B cell (primary cell): Measurements from ENCODE around the gene GINS3. TPM values are rescaled to one million over a fixed set of nuclear protein-coding genes. Genes with fewer than 3 reads are reported as not detected.

ENCODE experiments used
- ATAC-seq: fragments of 200-7000 bp; cut with Tn5 transposase; one replicate; pipeline ENCODE4 v1.10.0; 2021; ENCODE audit warnings: low read depth, mild to moderate bottlenecking, moderate number of reproducible peaks, moderate library complexity
- CTCF ChIA-PET: fragments of 350-600 bp; sonication (Branson Sonifier 250); formaldehyde crosslinking; loops from one replicate; lab custom pipeline; 2021; ENCODE audit warnings: antibody characterized with exemption, inconsistent platforms; lab: Charles Lee
- POLR2A ChIA-PET: fragments of 350-600 bp; sonication (Branson Sonifier 250); formaldehyde crosslinking; loops from one replicate; lab custom pipeline; 2021; ENCODE audit warnings: antibody characterized with exemption; lab: Charles Lee
- DNase-seq: peaks from one replicate; pipeline ENCODE4 v3.0.0; 2013
- H2AFZ ChIP-seq: 2 replicates; pipeline ENCODE4 v1.6.1; 2012; ENCODE audit warnings: mild to moderate bottlenecking, low read depth, low read length; ENCODE audit not compliant: insufficient read depth, poor library complexity, severe bottlenecking
- H3K27ac ChIP-seq, 2 donors: 1 replicate in 1 of 2; 2 replicates in 1 of 2; pipeline ENCODE4 v1.5.1; 2012 to 2013; ENCODE audit warnings: low read length in 2 of 2, mild to moderate bottlenecking in 2 of 2, moderate library complexity in 1 of 2
- H3K27me3 ChIP-seq, 4 experiments: fragments of 200-600 bp in 1 of 4; sonication (generic) in 1 of 4; replicated peaks in 1 of 4; 1 replicate in 2 of 4; 2 replicates in 2 of 4; pipeline versions ENCODE4 v1.6.1 to v1.7.0; 2013 to 2016; ENCODE audit warnings: low read length in 3 of 4, mild to moderate bottlenecking in 2 of 4, mixed read lengths in 1 of 4, moderate library complexity in 1 of 4; ENCODE audit not compliant: insufficient read depth in 4 of 4, control insufficient read depth in 3 of 4; ENCODE audit errors: control extremely low read depth in 1 of 4
- H3K36me3 ChIP-seq, 2 experiments: replicated peaks in 1 of 2; 1 replicate in 1 of 2; 2 replicates in 1 of 2; pipeline versions ENCODE4 v1.6.1 to v1.7.1; 2013; ENCODE audit warnings: low read length in 1 of 2; ENCODE audit not compliant: insufficient read depth in 2 of 2, control insufficient read depth in 1 of 2; ENCODE audit errors: control extremely low read depth in 1 of 2, extremely low read depth in 1 of 2
- H3K4me1 ChIP-seq, 2 donors: fragments of 200-600 bp in 1 of 2; sonication (generic) in 1 of 2; 1 replicate in 1 of 2; 2 replicates in 1 of 2; pipeline versions ENCODE4 v1.5.1 to v1.6.1; 2013 to 2017; ENCODE audit warnings: low read length in 2 of 2; ENCODE audit not compliant: control insufficient read depth in 2 of 2, insufficient read depth in 2 of 2
- H3K4me2 ChIP-seq: replicated peaks from 2 replicates; pipeline ENCODE3; 2012; ENCODE audit warnings: mild to moderate bottlenecking, low read depth, low read length; ENCODE audit not compliant: poor library complexity, severe bottlenecking
- H3K4me3 ChIP-seq, 5 experiments: fragments of 200-600 bp in 1 of 5; sonication (generic) in 1 of 5; 1 replicate in 3 of 5; 2 replicates in 2 of 5; pipeline versions ENCODE4 v1.5.1 to v1.7.0; 2011 to 2016; ENCODE audit warnings: low read length in 4 of 5, mild to moderate bottlenecking in 4 of 5, low read depth in 2 of 5, control low read depth in 1 of 5, moderate library complexity in 1 of 5; ENCODE audit not compliant: insufficient read depth in 1 of 5; ENCODE audit errors: control extremely low read depth in 1 of 5, extremely low read depth in 1 of 5
- H3K79me2 ChIP-seq: fragments of 200-600 bp; sonication (generic); one replicate; pipeline ENCODE4 v1.6.0; 2016; ENCODE audit warnings: low read length; ENCODE audit not compliant: control insufficient read depth, insufficient read depth
- H3K9ac ChIP-seq: fragments of 200-600 bp; sonication (generic); 2 replicates; pipeline ENCODE4 v1.6.1; 2017; ENCODE audit warnings: mild to moderate bottlenecking, low read length, moderate library complexity
- H3K9me3 ChIP-seq, 3 donors: one replicate each; pipeline versions ENCODE4 v1.6.1 to v1.7.1; 2013; ENCODE audit warnings: low read length in 2 of 3; ENCODE audit not compliant: control insufficient read depth in 2 of 3, insufficient read depth in 1 of 3; ENCODE audit errors: control extremely low read depth in 1 of 3
- H4K20me1 ChIP-seq: 2 replicates; pipeline ENCODE4 v1.6.0; 2012; ENCODE audit warnings: mild to moderate bottlenecking, low read length; ENCODE audit not compliant: insufficient read depth, control insufficient read depth, poor library complexity, severe bottlenecking
- H3K27ac Mint-ChIP-seq: one replicate; pipeline ENCODE4 v1.8.0; 2021; ENCODE audit warnings: mixed read lengths
- H3K27me3 Mint-ChIP-seq: one replicate; pipeline ENCODE4 v1.8.0; 2021; ENCODE audit warnings: mixed read lengths
- H3K4me1 Mint-ChIP-seq: one replicate; pipeline ENCODE4 v1.8.0; 2021; ENCODE audit warnings: mixed read lengths
- H3K4me3 Mint-ChIP-seq: one replicate; pipeline ENCODE4 v1.8.0; 2021; ENCODE audit warnings: mixed read lengths
- H3K9me3 Mint-ChIP-seq: one replicate; pipeline ENCODE4 v1.8.0; 2022; ENCODE audit warnings: mixed read lengths; ENCODE audit not compliant: insufficient read depth
- EZH2 ChIP-seq: IDR thresholded peaks from 2 replicates; pipeline ENCODE4 v1.6.1; 2012; ENCODE audit warnings: borderline replicate concordance, low read depth, mild to moderate bottlenecking, moderate library complexity, low read length; ENCODE audit not compliant: insufficient read depth, poor library complexity, severe bottlenecking
- WGBS: methylation state at CpG from one replicate; pipeline ENCODE4 v1.1.5; 2013; ENCODE audit warnings: missing lambda C conversion rate; ENCODE audit not compliant: insufficient coverage; 5-methylcytosine and 5-hydroxymethylcytosine counted together
- intact Hi-C: fragments of 100-400 bp; cut with micrococcal nuclease; formaldehyde crosslinking; loops from one replicate; pipeline ENCODE4 v1.10.0; 2022
- polyA plus RNA-seq: library from polyadenylated mRNA; depleted of rRNA; stranded (reverse); fragments of >200 nt; gene quantifications from 2 replicates; pipeline ENCODE4 v1.2.3, GENCODE V29; 2012
- total RNA-seq, 2 donors: library from RNA; stranded (reverse); fragments of 120-200 nt in 1 of 2; gene quantifications; 1 replicate in 1 of 2; 2 replicates in 1 of 2; pipeline versions ENCODE4 v1.2.3 to v1.2.4, GENCODE V29; 2013 to 2022
- TF ChIP-seq, protein P1 (sequence below): fragments of 200-600 bp; IDR thresholded peaks from one replicate; pipeline ENCODE4 v1.8.0; 2022; ENCODE audit warnings: antibody characterized with exemption, mild to moderate bottlenecking

Gene GINS3
- total and polyA plus RNA-seq, 2 donors (not counting 1 experiment from before 2014, with no cell fraction given): 1.1 to 2.3 TPM

DNA sequence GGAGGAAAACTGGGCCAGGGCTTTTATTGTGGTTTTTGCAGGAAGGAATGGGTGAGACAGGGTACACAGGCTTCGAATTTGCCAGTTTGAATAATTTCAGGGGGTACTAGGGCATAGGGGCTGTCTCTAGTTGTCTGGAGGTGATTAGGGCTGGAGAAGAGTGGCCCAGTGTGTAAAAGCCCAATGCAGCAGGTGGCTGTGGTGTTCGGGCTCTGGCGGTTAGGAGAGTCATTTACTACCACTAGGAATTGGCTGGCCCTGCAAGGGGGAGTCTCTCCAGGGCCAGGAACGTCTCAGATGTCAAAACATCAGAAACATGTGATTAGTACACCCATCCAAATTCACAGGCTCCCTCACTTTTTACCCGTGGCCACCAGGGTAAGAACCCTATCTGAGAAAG, 50.3 kb downstream of the GINS3 start:
- WGBS: 55% methylated on average over 5 of the region's 5 CpGs
- TF ChIP-seq, protein P1, sequence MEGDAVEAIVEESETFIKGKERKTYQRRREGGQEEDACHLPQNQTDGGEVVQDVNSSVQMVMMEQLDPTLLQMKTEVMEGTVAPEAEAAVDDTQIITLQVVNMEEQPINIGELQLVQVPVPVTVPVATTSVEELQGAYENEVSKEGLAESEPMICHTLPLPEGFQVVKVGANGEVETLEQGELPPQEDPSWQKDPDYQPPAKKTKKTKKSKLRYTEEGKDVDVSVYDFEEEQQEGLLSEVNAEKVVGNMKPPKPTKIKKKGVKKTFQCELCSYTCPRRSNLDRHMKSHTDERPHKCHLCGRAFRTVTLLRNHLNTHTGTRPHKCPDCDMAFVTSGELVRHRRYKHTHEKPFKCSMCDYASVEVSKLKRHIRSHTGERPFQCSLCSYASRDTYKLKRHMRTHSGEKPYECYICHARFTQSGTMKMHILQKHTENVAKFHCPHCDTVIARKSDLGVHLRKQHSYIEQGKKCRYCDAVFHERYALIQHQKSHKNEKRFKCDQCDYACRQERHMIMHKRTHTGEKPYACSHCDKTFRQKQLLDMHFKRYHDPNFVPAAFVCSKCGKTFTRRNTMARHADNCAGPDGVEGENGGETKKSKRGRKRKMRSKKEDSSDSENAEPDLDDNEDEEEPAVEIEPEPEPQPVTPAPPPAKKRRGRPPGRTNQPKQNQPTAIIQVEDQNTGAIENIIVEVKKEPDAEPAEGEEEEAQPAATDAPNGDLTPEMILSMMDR: no peak
- no peak for TF ChIP-seq EZH2
- intact Hi-C loops: no loop called here

DNA sequence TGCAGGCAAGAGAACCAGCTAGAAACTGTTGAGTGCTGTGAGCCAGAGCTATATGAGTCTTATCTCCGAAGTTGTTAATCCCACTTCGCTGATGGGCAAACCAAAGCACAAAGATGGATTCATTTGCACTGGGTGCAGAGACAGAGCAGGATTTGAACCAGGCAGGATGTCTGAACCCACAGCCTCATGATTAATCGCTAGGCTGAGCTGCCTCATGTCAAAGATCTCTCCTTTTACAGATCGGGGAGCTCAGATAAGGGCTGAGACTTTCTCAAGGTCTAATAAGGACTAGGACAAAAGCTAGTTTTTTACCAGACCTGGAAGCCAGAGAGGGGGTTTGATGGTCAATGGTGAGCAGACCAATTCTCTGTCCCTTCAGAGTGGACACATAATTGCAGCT, 51.5 kb downstream of the GINS3 start:
- Histone ChIP-seq H3K4me1 (peaks cover 3 to 4% of the 10 kb centered on the region in 2 donors), H2AFZ (no peak overlapping the region), H3K79me2 (no peaks in the 10 kb centered on the region), H4K20me1 (no peaks in the 10 kb centered on the region), H3K9me3 (peaks cover 0 to 4% (median 0%) of the 10 kb centered on the region in 3 donors), H3K9ac (no peak overlapping the region), H3K4me2 (no peak overlapping the region), H3K4me3 (no peak overlapping the region), H3K27ac (no peak overlapping the region), H3K27me3 (peaks cover 0 to 3% (median 0%) of the 10 kb centered on the region in 4 experiments), H3K36me3 (no peaks in the 10 kb centered on the region)
- Mint-ChIP-seq H3K27me3 (peaks cover 5% of the 10 kb centered on the region), H3K9me3 (no peaks in the 10 kb centered on the region), H3K4me3 (no peak overlapping the region), H3K27ac (no peak overlapping the region), H3K4me1 (peaks cover 3% of the 10 kb centered on the region)
- 88% methylated on average over 4 of the region's 4 CpGs for WGBS
- DNase-seq (no peak), ATAC-seq (no peak)
- intact Hi-C loops: no loop called here
- POLR2A ChIA-PET: no interaction called here
- CTCF ChIA-PET: interaction anchor here (2.0 kb wide), 1 partner anchor 9 kb away, joined by 6 read pairs; no protein-coding TSS in a partner anchor
- TF ChIP-seq, protein P1: no peak
- TF ChIP-seq EZH2: no peak

More for the DNA sequence above, 50.3 kb downstream of the GINS3 start:
- H3K79me2 ChIP-seq: no peaks in the 10 kb centered on the region
- H3K4me1 Mint-ChIP-seq: peaks cover 7% of the 10 kb centered on the region
- H2AFZ ChIP-seq: no peak overlapping the region
- H3K4me1 ChIP-seq: peaks cover 6 to 8% of the 10 kb centered on the region in 2 donors
- ATAC-seq (no peak), DNase-seq (no peak)
- H3K9me3 Mint-ChIP-seq: no peaks in the 10 kb centered on the region
- H3K9ac ChIP-seq: no peak overlapping the region
- CTCF ChIA-PET: no interaction called here
- H4K20me1 ChIP-seq: no peaks in the 10 kb centered on the region
- no peak overlapping the region for H3K4me3 Mint-ChIP-seq
- no peak overlapping the region for H3K27ac ChIP-seq
- no peak overlapping the region for H3K27ac Mint-ChIP-seq
- H3K27me3 ChIP-seq: peaks cover 0 to 3% (median 0%) of the 10 kb centered on the region in 4 experiments
- H3K4me3 ChIP-seq: no peak overlapping the region
- H3K36me3 ChIP-seq: no peaks in the 10 kb centered on the region
- no peak overlapping the region for H3K4me2 ChIP-seq
- peaks cover 5% of the 10 kb centered on the region for H3K27me3 Mint-ChIP-seq
- H3K9me3 ChIP-seq: peaks cover 0 to 10% (median 0%) of the 10 kb centered on the region in 3 donors
- POLR2A ChIA-PET: no interaction called here
